ENCODE results near the gene CDH4. TPM values are rescaled to one million over a fixed set of nuclear protein-coding genes. Genes with fewer than 3 reads are reported as not detected.

Gene CDH4
- total RNA-seq, 1 donor = 0.18 TPM

DNA sequence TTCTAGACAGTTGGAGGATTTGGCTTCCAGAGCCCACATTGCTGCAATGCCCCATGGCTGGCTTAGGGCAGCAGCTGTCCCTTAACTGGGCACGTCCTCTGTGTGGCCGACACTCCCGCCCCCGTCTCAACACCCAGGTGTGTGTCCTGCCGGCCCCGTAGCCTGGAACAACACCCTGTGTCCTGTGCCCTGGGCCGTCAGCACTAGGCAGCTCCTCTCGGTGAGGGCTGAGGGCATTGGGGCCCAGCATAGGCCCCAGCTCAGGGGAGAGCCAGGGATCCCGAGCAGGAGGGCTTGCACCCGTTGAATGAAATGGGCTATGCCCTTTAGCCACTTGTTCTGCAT is 121.0 kb downstream of the CDH4 start:
- H3K4me3 ChIP-seq (ENCODE audit: low read depth, low read length) = no peak overlapping the region
- no peak for DNase-seq (ENCODE audit: low read depth)
- TF ChIP-seq, protein P1, sequence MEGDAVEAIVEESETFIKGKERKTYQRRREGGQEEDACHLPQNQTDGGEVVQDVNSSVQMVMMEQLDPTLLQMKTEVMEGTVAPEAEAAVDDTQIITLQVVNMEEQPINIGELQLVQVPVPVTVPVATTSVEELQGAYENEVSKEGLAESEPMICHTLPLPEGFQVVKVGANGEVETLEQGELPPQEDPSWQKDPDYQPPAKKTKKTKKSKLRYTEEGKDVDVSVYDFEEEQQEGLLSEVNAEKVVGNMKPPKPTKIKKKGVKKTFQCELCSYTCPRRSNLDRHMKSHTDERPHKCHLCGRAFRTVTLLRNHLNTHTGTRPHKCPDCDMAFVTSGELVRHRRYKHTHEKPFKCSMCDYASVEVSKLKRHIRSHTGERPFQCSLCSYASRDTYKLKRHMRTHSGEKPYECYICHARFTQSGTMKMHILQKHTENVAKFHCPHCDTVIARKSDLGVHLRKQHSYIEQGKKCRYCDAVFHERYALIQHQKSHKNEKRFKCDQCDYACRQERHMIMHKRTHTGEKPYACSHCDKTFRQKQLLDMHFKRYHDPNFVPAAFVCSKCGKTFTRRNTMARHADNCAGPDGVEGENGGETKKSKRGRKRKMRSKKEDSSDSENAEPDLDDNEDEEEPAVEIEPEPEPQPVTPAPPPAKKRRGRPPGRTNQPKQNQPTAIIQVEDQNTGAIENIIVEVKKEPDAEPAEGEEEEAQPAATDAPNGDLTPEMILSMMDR (IDR thresholded peaks at IDR 0.05; ENCODE audit: insufficient read depth, low read length) = no peak

DNA sequence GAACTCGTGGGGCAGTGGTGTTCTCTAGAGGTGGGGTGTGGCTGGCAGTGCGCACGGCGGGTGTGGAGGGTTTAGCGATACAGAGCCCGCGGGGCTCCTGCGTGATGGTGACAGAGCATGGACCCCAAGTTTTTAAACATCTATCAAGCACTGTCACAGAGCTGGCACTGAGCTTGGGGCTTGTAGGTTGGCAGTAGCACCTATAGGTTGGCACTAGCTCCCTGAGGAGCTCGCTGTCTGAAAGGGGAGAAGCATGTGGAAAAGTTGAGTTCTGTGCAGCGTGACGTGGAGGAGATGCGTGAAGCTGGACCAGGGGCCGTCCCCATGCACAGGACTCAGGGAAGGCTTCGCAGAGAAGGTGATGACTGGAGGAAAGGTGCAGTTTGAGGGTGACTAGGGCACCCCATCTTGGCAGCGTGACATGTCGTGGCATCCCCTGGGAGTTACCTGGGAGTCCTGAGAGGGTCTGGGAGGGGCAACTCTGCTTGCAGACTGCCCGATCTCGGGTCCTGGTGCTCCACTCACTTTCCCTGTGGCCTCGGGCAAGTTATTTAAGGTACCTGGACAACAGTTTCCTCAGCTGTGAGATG is 122.0 kb downstream of the CDH4 start:
- no peak overlapping the region for H3K4me3 ChIP-seq (ENCODE audit: low read depth, low read length)
- DNase-seq (ENCODE audit: low read depth) = no peak
- TF ChIP-seq, protein P1 (IDR thresholded peaks at IDR 0.05; ENCODE audit: insufficient read depth, low read length) = no peak

DNA sequence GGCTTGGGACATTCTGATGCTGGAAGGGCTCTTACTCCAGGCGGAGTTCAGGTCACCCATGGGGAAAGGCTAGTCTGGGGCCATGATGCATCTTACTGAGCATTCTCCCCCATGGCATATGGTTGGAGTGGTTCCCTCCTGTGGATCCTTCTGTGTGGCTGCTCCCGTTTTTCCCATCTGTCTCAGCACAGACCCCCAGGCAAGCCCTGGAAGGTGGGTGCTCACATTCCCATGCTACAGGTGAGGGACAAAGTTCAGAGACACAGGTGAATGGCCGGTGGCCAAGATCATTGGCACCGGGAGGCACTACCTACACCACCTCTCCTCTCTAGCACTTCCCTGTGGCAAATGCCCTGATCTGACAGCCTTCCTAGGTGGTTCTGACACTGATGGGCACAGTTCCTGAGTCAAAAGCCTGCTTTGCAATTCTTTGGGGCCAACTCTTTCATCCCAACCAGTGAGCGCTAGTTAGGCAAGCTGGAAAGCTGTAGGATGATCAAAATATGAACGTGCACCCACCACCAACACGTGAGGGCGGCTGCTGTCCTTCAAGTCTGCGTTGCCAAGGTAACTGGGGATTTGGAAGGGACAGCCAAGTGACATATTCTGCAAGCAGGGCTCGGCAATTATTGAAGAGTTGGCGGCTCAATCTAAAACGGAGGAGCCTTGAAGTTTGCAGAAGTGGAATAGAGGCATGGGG is 124.6 kb downstream of the CDH4 start:
- DNase-seq (ENCODE audit: low read depth) = no peak

DNA sequence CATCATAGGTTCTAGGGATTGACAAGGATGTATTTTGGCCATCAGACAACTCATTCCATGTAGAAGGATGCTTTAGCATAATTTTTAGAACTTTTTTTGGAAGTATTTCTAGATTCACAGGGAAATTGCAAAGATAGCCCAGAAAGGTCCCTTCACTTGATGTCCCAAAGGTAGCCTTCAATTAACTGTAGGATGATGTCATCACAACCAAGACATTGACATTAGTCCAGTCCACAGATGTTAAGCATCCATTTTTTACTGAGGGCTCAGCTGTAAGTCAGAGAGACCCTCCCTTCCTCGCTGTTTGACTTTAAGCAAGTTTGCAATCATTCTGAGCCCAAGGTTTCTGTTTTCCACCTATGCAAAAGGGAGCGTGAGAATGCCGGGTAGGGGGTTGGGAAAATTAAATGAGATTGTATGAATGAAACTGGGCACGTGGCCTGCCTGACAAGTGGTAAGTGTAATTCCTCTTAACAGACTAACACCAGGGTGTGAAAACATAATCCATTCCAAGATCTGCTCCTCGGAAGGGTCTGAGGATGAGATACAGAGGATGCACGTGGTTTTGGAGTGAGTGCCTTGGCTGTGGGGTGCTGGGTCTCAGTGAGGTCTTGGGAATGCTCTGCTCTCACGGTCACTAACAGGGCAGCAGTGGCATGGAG is 126.8 kb downstream of the CDH4 start:
- no peak overlapping the region for H3K4me3 ChIP-seq (ENCODE audit: low read depth, low read length)
- TF ChIP-seq, protein P1 (IDR thresholded peaks at IDR 0.05; ENCODE audit: insufficient read depth, low read length) = no peak
- no peak for DNase-seq (ENCODE audit: low read depth)

More for the DNA sequence above, 124.6 kb downstream of the CDH4 start:
- TF ChIP-seq, protein P1 (IDR thresholded peaks at IDR 0.05; ENCODE audit: insufficient read depth, low read length) = no peak
- no peak overlapping the region for H3K4me3 ChIP-seq (ENCODE audit: low read depth, low read length)

DNA sequence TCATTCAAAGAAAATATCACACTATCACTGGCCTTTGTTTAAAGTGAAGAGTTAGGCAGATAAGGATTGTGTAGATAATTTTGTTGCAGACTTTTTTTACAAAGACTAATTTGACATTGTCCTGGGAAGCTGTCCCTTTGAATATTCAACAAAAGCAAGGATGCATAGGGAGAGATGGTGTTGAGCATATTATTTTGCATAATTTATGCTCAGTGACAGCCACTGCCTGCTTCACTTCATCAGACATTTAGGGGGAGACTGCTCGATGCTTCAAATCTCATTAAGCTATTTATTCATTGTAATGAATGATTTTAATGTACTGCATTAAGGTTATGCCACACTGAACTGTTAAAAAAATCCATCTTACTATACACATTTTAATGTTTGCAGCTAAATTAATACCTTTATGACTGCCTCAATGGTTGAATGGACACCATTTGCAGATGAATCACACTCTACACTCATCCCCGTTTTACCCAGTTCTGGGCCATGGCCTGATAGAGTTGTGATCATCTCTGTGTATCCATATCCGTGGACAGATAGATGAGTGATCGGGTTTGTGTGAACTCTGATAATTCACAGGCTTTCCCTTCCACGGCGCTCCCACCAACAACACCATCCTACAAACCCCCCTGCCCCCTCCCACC is 128.0 kb downstream of the CDH4 start:
- TF ChIP-seq, protein P1 (IDR thresholded peaks at IDR 0.05; ENCODE audit: insufficient read depth, low read length) = no peak
- no peak overlapping the region for H3K4me3 ChIP-seq (ENCODE audit: low read depth, low read length)
- DNase-seq (ENCODE audit: low read depth) = no peak

DNA sequence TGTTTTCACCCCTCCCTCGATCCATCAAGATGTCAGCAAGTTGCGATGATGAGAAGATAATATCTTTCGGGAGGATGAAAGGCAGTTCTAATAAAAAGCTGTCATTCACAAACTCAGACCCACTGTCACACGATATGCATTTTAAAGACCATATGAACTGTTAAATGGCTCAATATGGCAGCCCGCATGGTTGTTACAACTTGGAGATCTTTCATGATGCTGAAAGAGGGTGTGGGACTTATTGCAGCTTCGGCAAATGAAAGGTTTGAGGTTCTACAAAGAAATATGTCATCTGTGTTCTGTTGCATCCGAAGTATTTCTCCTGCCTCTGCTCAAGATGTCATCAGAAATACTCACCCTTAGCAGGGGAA is 128.5 kb downstream of the CDH4 start:
- no peak for DNase-seq (ENCODE audit: low read depth)
- TF ChIP-seq, protein P1 (IDR thresholded peaks at IDR 0.05; ENCODE audit: insufficient read depth, low read length) = no peak
- no peak overlapping the region for H3K4me3 ChIP-seq (ENCODE audit: low read depth, low read length)
